T-helper 22 cell (primary cell): Measurements from ENCODE around the gene ENKD1.

Experiments used
- DNase-seq: peaks from one replicate; pipeline ENCODE4 v3.0.0-alpha.2; 2020; ENCODE audit warnings: low read depth

ENKD1 gene

DNA sequence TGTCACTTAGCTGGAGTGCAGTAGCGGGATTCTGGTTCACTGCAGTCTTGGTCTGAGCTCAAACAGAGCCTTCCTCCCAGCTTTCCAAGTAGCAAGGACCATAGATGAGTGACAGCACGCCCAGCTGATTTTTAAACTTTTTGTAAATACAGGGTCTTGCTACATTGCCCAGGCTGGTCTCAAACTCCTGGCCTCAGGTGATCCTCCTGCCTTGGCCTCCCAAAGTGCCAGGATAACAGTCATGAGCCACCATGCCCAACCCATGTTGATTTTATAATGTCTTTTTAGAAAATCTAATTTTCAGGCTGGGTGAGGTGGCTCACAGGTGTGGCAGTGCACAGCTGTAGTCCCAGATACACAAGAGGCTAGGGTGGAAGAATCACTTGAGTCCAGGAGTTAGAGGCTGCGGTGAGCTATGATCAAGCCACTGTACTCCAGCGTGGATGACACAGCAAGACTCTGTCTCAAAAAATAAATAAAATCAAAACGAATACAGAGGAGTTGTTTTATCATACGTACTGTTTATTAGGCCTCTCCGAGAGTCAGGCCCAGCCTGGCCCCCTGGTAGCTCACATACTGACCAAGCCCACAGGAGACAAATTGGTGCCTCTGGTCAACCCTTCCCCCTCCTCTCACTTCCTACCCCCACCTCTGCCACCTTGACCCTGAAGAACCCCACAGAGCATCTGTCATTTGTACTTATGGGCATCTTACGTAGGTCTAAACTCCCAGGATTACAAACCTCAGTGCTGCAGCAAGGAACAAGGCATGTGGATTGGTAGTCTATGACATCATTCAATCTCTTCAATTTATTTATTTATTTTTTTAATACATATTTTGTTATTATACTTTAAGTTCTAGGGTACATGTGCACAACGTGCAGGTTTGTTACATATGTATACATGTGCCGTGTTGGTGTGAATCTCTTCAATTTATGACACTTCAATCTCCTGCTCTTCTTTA, 13.7 kb upstream of the ENKD1 start:
- DNase-seq: no peak

DNA sequence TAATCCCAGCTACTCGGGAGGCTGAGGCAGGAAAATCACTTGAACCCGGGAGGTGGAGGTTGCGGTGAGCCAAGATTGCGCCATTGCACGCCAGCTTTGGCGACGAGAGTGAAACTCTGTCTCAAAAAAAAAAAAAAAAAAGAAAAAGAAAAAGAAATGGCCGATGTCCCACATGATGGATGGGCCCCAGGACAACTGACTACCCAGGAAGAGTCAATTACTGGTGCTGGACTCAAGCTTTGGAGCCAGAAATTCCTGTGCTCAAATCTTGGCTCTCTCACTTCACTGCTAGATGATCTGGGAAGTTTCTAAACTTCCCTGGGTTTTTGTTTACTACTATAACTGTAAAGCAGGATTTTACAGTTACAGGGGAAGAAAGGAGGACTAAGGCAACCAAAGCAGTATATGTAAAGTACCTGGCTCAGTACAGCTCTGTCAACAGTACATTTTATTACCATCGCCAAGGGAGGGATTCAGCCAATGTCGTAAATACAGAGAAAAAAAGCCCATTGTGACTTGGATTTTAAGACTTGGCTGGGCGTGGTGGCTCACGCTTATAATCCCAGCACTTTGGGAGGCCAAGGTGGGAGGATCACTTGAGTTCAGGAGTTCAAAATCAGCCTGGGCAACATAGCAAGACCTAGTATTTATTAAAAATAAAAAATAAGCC, 11.9 kb upstream of the ENKD1 start:
- DNase-seq: no peak

DNA sequence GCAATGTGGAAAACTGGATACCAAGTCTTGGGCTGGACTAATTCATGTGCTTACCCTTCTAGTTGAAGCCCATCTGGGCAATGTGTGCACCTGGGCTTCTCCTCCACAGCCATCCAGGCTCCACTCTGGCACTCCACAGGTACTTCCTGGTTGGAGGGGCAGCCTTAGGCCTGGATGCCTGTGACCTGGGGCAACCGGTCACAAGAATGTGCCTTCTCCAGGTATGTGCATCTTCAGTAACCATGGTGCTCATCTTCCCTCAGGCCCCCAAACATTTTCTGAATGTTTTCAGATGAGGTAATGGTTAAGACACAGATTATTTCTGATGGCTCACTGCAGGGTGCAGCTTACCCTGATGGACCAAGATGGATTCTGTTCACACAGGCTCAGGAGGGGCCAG, 11.2 kb upstream of the ENKD1 start:
- no peak for DNase-seq

DNA sequence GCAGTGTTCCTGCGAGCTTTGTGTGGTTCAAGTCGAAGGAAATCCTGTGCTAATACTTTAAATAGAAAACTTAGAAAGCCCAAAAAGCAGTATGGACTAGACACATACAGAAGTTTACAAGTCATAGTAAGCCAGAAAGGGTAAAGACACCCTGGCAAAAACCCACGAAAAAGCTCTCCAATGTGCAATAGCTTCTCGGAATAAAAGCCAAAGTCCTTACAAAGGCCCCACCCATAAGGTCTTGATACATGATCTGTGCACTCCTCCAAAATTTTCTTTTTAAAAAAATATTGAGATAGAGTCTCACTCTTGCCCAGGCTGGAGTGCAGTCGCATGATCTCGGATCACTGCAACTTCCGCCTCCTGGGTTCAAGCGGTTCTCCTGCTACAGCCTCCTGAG, 10.4 kb upstream of the ENKD1 start:
- DNase-seq: no peak

DNA sequence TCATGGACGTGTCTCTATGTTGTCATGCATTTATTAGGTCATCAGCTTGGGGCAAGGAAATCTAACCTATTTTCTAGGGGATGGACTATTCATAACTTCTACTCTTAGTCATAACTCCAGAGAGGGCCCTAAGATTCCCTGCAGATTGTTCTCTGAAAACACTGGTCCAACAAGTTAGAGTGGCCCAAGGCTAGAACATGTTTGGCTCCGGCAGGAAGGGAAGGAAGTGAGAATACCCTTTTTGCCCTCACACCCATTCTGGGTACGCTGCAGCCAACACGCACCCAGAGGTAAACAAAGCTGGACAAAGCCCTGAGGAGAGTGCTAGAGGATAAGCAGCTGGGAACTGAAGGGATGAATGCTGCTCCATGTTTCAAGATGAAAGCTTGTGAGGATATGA, 10.0 kb upstream of the ENKD1 start:
- DNase-seq: no peak

DNA sequence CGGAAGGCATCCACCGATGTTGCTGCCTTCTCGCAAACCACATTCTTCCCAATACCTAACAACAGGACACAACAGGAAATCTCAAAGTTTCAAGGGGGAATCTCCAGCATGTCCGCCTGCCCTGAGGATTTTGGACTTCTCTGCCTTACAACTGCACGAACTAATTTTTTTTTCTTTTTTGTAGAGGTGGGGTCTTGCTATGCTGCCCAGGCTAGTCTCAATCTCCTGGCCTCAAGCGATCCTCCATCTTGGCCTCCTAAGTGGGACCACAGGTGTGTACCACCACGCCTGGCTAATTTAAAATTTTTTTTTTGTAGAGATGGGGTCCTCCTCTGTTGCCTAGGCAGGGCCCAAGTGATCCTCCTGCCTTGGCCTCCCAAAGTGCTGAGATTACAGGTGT, 9.4 kb upstream of the ENKD1 start:
- no peak for DNase-seq

DNA sequence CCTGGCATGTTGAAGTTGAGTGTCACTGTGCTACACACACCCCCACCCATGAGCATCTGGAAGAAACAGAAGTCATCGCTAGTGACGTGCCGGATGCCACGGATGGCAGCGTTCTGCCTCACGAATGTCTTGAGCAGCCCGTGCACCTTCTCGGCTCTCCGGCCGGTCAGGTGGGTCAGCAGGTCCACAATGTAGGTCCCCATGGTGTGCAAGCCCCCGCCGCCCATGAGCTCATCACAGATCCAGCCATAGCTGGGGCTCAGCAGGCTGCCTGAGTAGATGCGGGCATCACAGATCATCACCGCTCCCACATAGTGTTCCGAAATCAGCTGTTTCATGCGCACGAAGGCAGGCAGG, 9.0 kb upstream of the ENKD1 start:
- DNase-seq: no peak

DNA sequence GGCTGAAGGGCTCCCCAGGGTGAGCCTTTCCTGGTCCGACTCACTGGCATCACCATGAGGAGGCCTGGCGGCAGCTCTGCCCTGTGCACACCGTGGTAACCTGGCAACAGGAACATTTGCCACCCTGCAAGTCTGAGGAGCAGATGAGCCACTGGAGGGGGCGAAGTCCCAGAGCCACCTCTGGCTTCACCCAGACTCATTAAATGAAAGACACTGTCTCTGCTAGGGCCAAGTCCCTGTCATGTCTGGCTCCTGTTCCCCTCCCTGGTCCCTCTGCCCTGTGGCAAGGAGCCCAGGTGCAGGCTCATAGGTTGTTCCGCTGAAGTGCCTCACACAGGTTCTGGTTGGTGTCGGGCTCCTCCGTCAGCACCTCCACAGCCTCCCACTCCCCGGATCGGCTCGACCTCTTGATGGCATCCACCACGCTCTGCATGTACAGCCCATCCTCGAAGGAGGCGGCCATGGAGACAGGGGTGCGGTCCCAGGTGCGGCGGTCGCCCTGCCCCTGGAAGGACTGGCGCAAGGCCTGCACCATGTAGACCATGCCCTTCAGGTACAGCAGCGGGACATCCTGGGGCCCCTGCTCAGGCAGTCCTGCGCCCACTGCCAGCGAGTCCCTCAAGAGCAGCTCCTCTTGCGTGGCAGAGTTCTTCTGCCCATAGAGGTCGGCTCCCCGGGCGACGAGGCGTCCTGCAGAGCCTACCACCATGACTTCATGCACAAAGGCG, 8.5 kb upstream of the ENKD1 start:
- no peak for DNase-seq

DNA sequence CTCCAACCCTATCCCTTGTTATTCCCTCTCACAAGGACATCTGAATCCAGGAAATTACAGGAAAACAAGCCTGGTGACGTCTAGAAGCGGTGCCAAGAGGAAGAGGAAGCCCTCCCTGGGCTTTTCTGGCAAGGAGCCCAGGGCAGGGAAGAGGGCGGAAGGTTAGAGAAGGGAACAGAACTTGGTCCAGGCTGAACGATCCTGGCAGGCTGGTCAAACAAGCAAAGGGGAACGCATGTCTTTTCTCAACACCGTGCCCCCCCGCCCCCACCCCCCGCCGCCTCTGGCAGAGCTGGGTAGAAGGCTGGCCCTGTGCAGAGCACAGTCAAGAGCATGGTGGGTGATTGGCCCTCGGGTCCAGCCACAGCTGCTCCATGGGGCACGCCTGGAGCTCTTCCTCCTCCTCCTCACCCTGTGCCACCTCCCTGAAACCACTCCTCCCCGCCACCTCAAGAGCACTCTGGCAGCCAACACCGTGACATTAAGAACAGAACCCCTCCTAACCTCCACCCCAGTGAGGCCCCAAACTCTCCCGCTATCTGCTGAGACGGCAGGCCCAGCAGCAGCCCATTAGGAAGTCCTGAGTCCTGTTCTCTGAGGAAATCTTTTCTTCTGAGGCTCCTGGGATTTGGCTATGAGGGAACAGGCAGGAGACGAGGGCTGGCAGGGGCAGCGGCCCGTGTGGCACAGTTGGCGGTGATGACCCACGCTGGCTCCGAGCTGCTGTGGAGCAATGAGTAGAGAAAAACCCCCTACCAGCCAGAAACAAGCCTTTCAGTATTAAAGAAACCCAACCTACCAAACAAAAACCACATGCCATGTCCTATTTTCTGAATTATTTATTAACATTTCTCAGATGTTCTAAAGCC, 7.4 kb upstream of the ENKD1 start:
- DNase-seq: no peak

DNA sequence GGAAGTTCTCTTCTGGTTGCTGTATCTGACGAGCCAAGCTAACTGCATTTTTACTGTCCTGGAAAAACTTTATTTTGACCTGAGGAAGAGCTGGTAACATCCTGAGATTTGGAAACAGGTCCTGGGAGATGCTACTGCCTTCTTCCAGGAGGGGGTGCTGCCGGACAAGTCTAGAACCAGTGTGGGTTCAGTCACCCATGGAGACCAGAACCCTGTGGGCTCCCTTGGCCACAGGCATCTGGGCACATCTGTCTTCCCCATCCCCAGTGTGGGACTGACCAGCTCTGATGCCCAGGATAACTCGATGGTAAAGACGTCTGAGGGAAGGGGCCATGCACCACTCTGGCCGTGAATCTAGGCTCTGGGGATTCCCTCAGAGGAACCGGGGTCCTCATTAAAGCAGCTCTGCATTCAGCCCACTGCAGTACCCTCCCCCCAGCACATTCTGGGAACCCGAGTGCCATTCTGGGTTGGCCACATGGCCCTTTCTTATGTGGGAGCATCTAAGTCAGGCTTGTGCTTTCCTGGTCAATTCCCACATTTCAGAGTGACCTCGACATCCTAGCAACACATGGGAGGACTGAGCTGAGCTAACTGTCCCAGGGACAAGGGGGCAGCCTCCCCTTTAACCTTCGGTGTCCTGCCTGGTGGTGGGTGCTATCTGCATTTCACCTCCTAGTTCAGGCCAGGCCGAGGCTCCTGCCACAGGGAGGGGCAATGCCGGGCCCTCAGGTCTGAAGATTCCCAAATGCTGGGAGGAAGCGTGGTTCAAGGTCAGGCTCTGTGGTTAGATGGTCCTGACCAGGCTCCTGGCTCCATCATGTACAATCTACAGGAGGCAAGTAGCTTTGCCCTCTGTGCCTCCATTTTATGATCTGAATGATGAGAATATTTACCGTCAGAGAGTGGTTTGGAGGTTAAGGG, 6.5 kb upstream of the ENKD1 start:
- DNase-seq: no peak

DNA sequence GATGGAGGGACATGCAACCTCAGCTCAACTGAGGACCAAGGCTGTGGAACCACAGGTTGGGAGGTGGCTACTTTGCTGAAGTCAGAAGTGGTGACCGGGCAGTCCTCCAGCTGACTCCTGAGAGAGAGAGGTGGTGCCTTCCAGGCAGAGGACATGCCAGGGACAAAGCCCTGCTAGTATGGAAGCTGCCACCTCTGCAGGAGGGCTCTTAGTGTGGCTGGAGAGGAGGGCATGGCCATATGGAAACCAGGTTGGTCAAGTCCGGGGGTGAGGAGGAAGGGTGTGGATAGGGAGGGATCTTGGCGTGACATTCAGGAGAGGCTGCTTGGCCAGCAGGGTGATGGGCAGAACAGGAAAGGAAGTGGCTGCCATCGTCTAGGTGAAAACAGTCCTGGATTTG, 5.8 kb upstream of the ENKD1 start:
- no peak for DNase-seq

DNA sequence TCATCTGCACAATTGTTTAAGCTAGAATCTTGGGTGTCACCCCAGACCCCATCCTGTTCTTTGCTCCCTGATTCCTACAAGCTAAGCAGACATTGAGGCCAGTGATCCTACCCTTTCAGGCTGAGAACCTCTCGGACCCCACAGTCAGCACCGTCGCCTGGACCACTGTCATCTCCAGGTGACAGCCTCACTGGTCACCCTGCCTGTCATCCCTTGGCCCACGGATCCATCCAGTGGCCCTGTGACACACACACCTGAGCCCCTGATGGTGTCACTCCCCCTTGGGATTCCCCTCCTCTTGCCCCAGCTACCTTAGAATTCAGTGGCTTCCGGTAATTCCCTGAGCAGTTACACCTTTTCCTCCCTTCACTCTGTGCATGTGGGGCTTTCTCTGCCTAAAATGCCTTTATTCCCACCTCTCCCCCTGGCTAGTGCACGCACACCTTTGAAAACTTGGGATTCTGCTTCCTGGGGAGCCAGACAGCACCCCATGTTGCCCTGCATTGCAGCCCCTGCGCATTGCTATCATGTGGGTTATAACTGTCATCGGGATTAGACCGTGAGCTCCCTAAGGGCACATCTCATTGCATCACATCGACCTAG, 3.0 kb upstream of the ENKD1 start:
- DNase-seq: no peak

DNA sequence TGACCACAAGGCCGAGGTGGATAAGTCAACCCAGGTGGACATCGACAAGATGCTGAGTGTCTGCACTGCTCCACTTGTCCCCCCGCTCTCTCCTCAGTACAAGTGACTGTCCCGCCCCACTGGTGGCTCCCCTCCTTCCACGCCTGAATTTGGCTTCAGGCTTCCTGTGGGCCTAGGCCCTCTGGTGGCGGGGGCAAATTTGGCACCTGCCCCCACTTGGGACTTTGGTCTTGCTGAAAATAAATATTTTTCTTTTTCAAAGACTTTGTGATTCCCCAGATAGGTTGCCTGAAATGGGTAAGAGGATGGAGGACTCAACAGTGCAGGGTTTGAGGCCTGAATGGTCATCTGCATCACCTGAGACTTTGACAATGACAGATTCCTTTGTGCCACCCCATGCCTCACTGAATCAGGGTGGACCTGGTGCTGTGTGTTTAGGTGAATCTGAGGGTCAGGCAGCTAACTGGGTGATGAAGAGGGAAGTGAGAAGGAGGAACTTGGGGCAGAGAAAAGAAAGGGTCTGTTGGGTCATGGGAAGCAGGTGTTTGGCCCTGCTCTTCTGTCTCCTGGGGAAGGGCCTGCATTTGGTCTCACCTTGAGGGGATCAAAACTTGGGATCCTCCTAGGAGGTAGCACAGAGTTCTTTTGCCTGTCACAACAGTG, 2.1 kb upstream of the ENKD1 start:
- DNase-seq: no peak

DNA sequence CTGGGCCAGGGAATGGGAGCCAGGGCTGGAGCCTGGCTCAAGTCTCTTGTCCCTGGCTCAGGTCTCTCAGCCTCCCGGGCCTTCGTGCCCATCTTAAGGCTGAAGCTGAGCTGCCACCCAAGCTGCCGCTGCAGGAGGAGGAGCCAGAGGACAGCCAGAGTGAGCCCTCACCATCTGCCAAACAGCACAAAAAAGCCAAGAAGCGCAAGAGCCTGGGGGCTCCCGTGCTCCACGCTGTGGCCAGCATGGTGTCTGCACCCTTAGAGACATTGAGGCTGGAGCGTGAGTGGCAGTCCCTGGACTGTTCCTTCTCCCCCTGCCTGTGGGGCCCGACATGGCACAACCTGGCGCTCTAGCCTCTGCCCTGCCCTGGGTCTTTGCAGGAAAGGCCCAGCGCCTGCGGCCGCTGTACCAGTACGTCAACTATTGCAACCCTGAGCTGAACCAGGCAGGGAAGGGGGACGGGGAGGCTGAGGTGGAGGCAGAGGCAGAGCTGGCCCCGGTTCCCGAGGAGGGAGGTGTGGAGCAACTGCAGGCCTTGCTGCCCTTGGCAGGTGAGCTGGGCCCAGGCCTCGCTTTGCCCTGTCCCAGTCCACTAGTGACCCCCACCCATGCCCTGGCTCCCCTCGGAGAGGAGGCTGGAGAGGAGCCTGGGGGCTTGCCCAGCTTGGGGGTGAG, 1.4 kb upstream of the ENKD1 start:
- peak; percentile 66 for DNase-seq

DNA sequence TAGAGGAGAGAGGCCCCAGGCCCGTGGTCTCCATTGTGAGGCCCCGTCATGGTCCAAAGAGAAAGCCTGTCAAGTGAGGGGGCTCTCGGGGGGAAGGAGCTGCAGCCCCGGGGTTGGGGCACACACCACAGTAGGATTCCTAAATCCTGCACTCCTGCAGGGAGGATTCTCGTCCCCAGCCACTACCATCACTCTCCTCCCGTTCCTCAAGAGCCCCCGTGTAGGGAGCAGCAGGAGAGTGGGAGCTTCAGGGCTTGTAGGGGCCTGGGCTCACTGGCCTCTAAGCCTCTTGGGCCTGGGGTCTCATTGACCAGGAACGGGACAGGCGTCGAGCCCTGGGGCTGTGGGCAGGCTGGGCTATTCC, 885 bp upstream of the ENKD1 start:
- no peak for DNase-seq

DNA sequence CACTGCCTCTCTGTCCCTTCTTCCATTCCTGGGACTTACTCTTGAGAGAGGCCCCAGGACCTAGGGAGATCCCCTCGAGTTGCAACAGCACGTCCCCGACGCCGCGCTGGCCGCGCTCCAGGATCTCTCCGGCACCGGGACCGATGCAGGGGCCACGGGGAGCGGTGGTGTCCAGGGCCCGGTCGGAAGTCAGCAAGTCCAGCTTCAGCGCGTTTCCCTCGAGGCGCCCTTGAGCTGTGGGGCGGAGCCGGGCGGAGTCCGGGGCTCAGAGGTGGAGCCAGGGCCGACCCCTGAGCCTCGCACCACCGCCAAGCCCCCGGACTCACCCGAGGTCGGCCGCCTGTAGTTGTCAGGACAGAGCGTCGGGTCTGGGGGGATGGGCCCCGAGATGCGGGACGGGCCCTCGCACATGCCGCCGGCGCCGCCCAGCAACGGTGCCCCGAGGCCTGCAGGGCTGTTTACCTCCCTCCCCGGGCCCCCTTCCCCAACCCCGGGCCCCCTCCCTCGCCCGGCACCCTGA, 458 bp downstream of the ENKD1 start:
- DNase-seq: no peak

DNA sequence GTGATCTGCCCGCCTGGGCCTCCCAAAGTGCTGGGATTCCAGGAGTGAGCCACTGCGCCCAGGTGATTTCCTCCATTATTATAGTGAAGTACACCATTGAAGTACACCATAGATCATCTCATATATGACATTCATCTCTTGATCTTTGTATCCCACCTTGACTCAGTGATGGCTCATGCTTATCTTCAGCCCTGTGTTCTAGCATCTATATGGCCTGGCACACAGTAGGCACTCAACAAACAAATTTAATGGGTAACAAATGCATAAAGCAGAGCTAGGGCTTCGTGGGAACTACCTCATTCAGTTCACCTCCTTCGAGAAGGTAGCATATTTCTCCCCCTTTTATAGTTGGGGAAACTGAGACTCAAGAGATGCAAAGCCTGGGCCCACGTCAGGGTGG, 952 bp downstream of the ENKD1 start:
- DNase-seq: no peak

DNA sequence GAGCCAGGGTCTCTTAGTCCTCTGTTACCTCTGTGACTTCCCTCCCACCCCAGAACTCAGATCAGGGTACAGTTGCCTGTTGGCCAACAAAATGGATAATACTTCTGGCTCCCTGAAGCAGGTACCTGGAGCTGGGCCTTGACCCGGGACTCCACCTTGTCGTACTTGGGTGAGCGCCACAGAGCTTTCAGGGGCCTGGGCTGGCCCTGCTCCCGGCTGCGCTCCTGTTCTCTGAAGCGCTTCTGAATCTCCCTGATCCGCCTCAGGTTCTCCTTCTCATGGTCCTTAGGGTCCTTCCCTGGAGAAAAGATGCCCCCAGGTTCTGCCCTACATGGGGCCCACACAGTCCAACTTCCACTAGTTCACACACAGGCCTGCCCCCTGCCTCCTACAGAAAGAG, 1.7 kb downstream of the ENKD1 start:
- no peak for DNase-seq

DNA sequence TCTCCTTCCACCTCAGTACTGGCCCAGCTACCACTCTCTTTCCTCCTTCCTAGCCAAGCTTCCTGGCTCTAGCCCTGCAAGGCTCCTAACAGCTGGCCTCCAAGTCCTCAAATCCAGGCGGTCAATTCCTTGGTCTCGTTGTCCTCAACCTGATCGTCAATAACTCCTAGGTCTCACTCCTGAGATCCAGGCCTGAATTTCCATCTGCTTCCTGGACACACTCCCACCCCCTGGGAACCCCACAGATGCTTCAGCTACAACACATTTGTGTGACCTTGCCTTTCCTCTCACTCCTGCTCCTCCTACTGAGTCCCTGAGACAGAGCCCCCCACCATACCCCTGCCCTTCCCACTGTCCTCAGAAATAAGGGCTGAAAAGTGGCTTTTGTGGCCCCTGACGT, 2.3 kb downstream of the ENKD1 start:
- DNase-seq: no peak
